Fibroblast of lung (primary cell): ENCODE measurements around the gene VN1R5. TPM values are rescaled to one million over a fixed set of nuclear protein-coding genes. Genes with fewer than 3 reads are reported as not detected.

ENCODE experiments used
- DNase-seq, 2 donors: peaks; one replicate each; pipeline versions ENCODE4 v3.0.0 to v3.0.0-alpha.2; 2010; ENCODE audit warnings: low read depth in 2 of 2
- H2AFZ ChIP-seq: 2 replicates; pipeline ENCODE4 v1.5.1; 2012; ENCODE audit warnings: low read length, control low read depth, inconsistent platforms
- H3K27ac ChIP-seq: 2 replicates; pipeline ENCODE4 v1.5.1; 2011; ENCODE audit warnings: low read length, control low read depth; ENCODE audit not compliant: insufficient read depth
- H3K27me3 ChIP-seq: 2 replicates; pipeline ENCODE4 v1.5.1; 2011; ENCODE audit warnings: mild to moderate bottlenecking, low read length; ENCODE audit not compliant: control insufficient read depth, insufficient read depth
- H3K36me3 ChIP-seq: 2 replicates; pipeline ENCODE4 v1.5.1; 2011; ENCODE audit warnings: low read length; ENCODE audit not compliant: control insufficient read depth, insufficient read depth
- H3K4me1 ChIP-seq: 2 replicates; pipeline ENCODE4 v1.5.1; 2011; ENCODE audit warnings: low read length; ENCODE audit not compliant: control insufficient read depth, insufficient read depth; ENCODE audit errors: extremely low read depth
- H3K4me2 ChIP-seq: 2 replicates; pipeline ENCODE4 v1.5.1; 2011; ENCODE audit warnings: low read length, control low read depth; ENCODE audit not compliant: insufficient read depth; ENCODE audit errors: extremely low read depth
- H3K4me3 ChIP-seq, 4 experiments: fragments of 200-600 bp in 1 of 4; sonication (generic) in 1 of 4; replicated peaks in 1 of 4; 2 replicates each; pipeline ENCODE4 v1.5.1; 2011 to 2016; ENCODE audit warnings: low read length in 4 of 4, low read depth in 3 of 4, mild to moderate bottlenecking in 3 of 4, control low read depth in 2 of 4, inconsistent platforms in 1 of 4, mixed read lengths in 1 of 4; ENCODE audit not compliant: insufficient read depth in 1 of 4; ENCODE audit errors: control extremely low read depth in 1 of 4
- H3K79me2 ChIP-seq: 2 replicates; pipeline ENCODE4 v1.5.1; 2012; ENCODE audit warnings: mild to moderate bottlenecking, low read length, inconsistent platforms; ENCODE audit not compliant: control insufficient read depth, insufficient read depth
- H3K9ac ChIP-seq: 2 replicates; pipeline ENCODE4 v1.5.1; 2011; ENCODE audit warnings: mild to moderate bottlenecking, low read length, control low read depth; ENCODE audit not compliant: insufficient read depth
- H3K9me3 ChIP-seq: 2 replicates; pipeline ENCODE4 v1.5.1; 2012; ENCODE audit warnings: low read depth, low read length; ENCODE audit not compliant: control insufficient read depth, insufficient read depth
- H4K20me1 ChIP-seq: 2 replicates; pipeline ENCODE4 v1.5.1; 2011; ENCODE audit warnings: low read length; ENCODE audit not compliant: control insufficient read depth, insufficient read depth; ENCODE audit errors: extremely low read depth
- EZH2 ChIP-seq: IDR thresholded peaks from 2 replicates; pipeline ENCODE4 v1.5.1; 2012; ENCODE audit warnings: low read length, control low read depth, mild to moderate bottlenecking; ENCODE audit errors: missing control alignments
- polyA plus RNA-seq, 2 donors: library from polyadenylated mRNA; depleted of rRNA in 1 of 2; stranded (reverse) in 1 of 2; unstranded in 1 of 2; fragments of >200 nt; gene quantifications; 2 replicates each; pipeline ENCODE4 v1.2.1, GENCODE V29; 2011 to 2012; ENCODE audit warnings: missing spikeins in 1 of 2
- total RNA-seq: library from RNA; depleted of rRNA; stranded (reverse); fragments of >200 nt; gene quantifications from 2 replicates; pipeline ENCODE4 v1.2.1, GENCODE V29; 2014
- TF ChIP-seq, protein P1 (sequence below), 2 donors: IDR thresholded peaks in 1 of 2; conservative IDR thresholded peaks in 1 of 2; 1 replicate in 1 of 2; 2 replicates in 1 of 2; pipeline ENCODE4 v1.5.1; 2011 to 2012; ENCODE audit warnings: low read length in 2 of 2, control low read depth in 1 of 2, inconsistent platforms in 1 of 2, low read depth in 1 of 2, mild to moderate bottlenecking in 1 of 2

VN1R5 gene
- total and polyA plus RNA-seq, 2 donors (not counting 1 experiment from before 2014, with no cell fraction given): not detected

DNA sequence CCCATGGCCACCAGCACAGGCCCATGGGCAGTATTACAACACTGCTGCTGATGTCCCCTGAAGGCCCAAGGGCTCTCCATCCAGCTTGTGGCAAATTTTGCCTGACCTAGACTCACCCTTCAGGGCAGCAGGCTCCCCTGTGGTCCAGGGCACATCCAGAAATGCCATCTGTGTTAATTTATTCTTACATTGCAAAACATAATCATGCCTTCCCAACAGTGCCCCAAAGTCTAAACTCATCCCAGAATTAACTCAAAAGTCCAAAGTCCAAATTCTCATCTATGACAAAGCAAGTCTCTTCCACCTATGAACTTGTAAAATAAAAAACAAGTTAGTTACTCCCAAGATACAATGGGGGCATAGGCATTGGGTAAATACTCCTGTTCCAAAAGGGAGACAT is 13.3 kb downstream of the VN1R5 start:
- TF ChIP-seq EZH2: no peak
- TF ChIP-seq, protein P1, sequence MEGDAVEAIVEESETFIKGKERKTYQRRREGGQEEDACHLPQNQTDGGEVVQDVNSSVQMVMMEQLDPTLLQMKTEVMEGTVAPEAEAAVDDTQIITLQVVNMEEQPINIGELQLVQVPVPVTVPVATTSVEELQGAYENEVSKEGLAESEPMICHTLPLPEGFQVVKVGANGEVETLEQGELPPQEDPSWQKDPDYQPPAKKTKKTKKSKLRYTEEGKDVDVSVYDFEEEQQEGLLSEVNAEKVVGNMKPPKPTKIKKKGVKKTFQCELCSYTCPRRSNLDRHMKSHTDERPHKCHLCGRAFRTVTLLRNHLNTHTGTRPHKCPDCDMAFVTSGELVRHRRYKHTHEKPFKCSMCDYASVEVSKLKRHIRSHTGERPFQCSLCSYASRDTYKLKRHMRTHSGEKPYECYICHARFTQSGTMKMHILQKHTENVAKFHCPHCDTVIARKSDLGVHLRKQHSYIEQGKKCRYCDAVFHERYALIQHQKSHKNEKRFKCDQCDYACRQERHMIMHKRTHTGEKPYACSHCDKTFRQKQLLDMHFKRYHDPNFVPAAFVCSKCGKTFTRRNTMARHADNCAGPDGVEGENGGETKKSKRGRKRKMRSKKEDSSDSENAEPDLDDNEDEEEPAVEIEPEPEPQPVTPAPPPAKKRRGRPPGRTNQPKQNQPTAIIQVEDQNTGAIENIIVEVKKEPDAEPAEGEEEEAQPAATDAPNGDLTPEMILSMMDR (conservative IDR thresholded peaks at IDR 0.05 in 1 of 2, IDR thresholded peaks at IDR 0.05 in 1 of 2; ENCODE audit: low read depth in 1 of 2, low read length in 2 of 2): no peak
- no peak for DNase-seq
- Histone ChIP-seq H3K4me3 (no peak overlapping the region), H3K79me2 (no peaks in the 10 kb centered on the region), H4K20me1 (no peaks in the 10 kb centered on the region), H3K27ac (no peak overlapping the region), H3K4me1 (no peaks in the 10 kb centered on the region), H2AFZ (no peak overlapping the region), H3K9me3 (no peaks in the 10 kb centered on the region), H3K4me2 (no peak overlapping the region), H3K36me3 (no peaks in the 10 kb centered on the region), H3K9ac (no peak overlapping the region), H3K27me3 (no peaks in the 10 kb centered on the region)

DNA sequence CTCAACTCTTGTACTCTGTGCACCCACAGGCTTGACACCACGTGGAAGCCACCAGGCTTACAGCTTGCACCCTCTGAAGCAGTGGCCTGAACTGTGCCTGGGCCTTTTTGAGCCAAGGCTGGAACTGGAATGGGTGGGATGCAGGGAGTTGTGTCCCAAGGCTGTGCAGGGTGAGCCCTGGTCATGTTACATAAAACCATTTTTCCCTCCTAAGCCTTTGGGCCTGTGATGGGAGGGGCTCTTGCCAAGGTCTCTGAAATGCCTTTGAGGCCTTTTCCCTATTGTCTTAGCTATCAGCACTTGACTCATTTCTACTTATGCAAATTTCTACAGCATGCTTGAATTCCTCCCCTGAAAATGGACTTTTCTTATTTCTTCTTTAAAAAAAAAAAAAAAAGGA is 14.1 kb downstream of the VN1R5 start:
- Histone ChIP-seq H3K27ac (no peak overlapping the region), H3K4me3 (no peak overlapping the region), H3K27me3 (no peaks in the 10 kb centered on the region), H3K79me2 (no peaks in the 10 kb centered on the region), H4K20me1 (no peaks in the 10 kb centered on the region), H2AFZ (no peak overlapping the region), H3K4me1 (no peaks in the 10 kb centered on the region), H3K36me3 (no peaks in the 10 kb centered on the region), H3K9me3 (no peaks in the 10 kb centered on the region), H3K4me2 (no peak overlapping the region), H3K9ac (no peak overlapping the region)
- TF ChIP-seq, protein P1 (conservative IDR thresholded peaks at IDR 0.05 in 1 of 2, IDR thresholded peaks at IDR 0.05 in 1 of 2; ENCODE audit: low read depth in 1 of 2, low read length in 2 of 2): no peak
- DNase-seq: no peak

DNA sequence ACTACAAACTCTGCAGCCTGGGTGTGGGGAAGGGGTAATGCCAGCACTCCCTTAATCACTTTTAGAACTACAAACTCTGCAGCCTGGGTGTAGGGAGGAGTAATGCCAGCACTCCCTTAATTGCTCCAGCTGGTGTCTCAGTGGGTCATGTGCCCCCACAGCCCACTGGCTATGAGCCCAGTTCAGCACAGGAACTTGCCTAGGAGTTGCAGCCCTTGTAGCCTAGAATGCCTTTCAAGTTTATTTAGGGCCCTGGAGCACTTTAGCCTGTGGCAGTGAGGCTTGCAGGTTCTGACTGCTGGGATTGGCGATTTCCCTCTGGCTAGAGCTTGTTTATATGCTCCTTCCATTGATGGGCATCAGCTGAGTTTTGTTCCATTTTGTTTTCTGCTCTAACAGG is 17.1 kb downstream of the VN1R5 start:
- DNase-seq: no peak
- Histone ChIP-seq H3K4me3 (no peak overlapping the region), H3K4me2 (no peak overlapping the region)

More for the DNA sequence above, 17.1 kb downstream of the VN1R5 start:
- no peaks in the 10 kb centered on the region for H3K9me3 ChIP-seq
- no peak overlapping the region for H3K27ac ChIP-seq
- H3K27me3 ChIP-seq: no peaks in the 10 kb centered on the region
- no peak overlapping the region for H3K9ac ChIP-seq
- no peaks in the 10 kb centered on the region for H3K36me3 ChIP-seq
- H3K79me2 ChIP-seq: no peaks in the 10 kb centered on the region
- no peak overlapping the region for H2AFZ ChIP-seq
- TF ChIP-seq, protein P1 (conservative IDR thresholded peaks at IDR 0.05 in 1 of 2, IDR thresholded peaks at IDR 0.05 in 1 of 2; ENCODE audit: low read depth in 1 of 2, low read length in 2 of 2): no peak
- TF ChIP-seq EZH2: no peak
- no peaks in the 10 kb centered on the region for H3K4me1 ChIP-seq
- H4K20me1 ChIP-seq: no peaks in the 10 kb centered on the region
